Measurements from ENCODE around the gene CCDC57. TPM values are rescaled to one million over a fixed set of nuclear protein-coding genes. Genes with fewer than 3 reads are reported as not detected.

The CCDC57 gene
- total RNA-seq, 1 donor from 2014 or later: 15.0 TPM

- Mint-ChIP-seq H3K36me3 (peaks cover 26% of the 10 kb centered on the region), H3K4me1 (peaks cover 10% of the 10 kb centered on the region), H3K27me3 (ENCODE audit: insufficient read depth, low read depth) (peaks cover 5% of the 10 kb centered on the region), H3K9me3 (no peaks in the 10 kb centered on the region), H3K4me3 (peak overlapping the region; percentile 42), H3K27ac (no peak overlapping the region)
- H3K27ac ChIP-seq: peak overlapping the region; percentile 46
- no peak overlapping the region for H3K4me3 ChIP-seq
- peaks cover 39% of the 10 kb centered on the region for H3K79me2 ChIP-seq (ENCODE audit: low read depth)
- H3F3A ChIP-seq (ENCODE audit: low read depth): peaks cover 4% of the 10 kb centered on the region
- no peaks in the 10 kb centered on the region for H3K4me1 ChIP-seq
- no peak overlapping the region for H3K9ac ChIP-seq
- H3K4me2 ChIP-seq: no peak overlapping the region
- peaks cover 97% of the 10 kb centered on the region for H4K20me1 ChIP-seq (ENCODE audit: low read depth)
- TF ChIP-seq CTCF (IDR thresholded peaks at IDR 0.05): peak; percentile 53
- no peak for TF ChIP-seq EZH2 (IDR thresholded peaks at IDR 0.05)
- H3K36me3 ChIP-seq: no peaks in the 10 kb centered on the region
- H3K27me3 ChIP-seq: no peaks in the 10 kb centered on the region
- no peaks in the 10 kb centered on the region for H3K9me3 ChIP-seq (ENCODE audit: low read depth)
- H2AFZ ChIP-seq (replicated peaks): no peak overlapping the region
- DNase-seq (ENCODE audit: low spot score): no peak
These were observed 31.9 kb upstream of the CCDC57 start for GRCh38 chr17:82244413-82245133.

- Histone ChIP-seq H3K9ac (no peak overlapping the region), H3K4me1 (no peaks in the 10 kb centered on the region), H3K9me3 (ENCODE audit: low read depth) (no peaks in the 10 kb centered on the region), H3F3A (ENCODE audit: low read depth) (peaks cover 9% of the 10 kb centered on the region), H4K20me1 (ENCODE audit: low read depth) (peaks cover 96% of the 10 kb centered on the region), H3K79me2 (ENCODE audit: low read depth) (peaks cover 32% of the 10 kb centered on the region), H3K27ac (no peak overlapping the region), H3K4me2 (no peak overlapping the region), H3K36me3 (no peaks in the 10 kb centered on the region), H3K27me3 (no peaks in the 10 kb centered on the region), H2AFZ (replicated peaks) (no peak overlapping the region), H3K4me3 (no peak overlapping the region)
- H3K4me3 Mint-ChIP-seq: no peak overlapping the region
- no peak for DNase-seq (ENCODE audit: low spot score)
- H3K27me3 Mint-ChIP-seq (ENCODE audit: insufficient read depth, low read depth): peaks cover 5% of the 10 kb centered on the region
- no peak for TF ChIP-seq CTCF (IDR thresholded peaks at IDR 0.05)
- TF ChIP-seq EZH2phosphoT487 (IDR thresholded peaks at IDR 0.05): no peak
- no peak for TF ChIP-seq EZH2 (IDR thresholded peaks at IDR 0.05)
- H3K4me1 Mint-ChIP-seq: peaks cover 10% of the 10 kb centered on the region
- no peak overlapping the region for H3K27ac Mint-ChIP-seq
- H3K36me3 Mint-ChIP-seq: peaks cover 23% of the 10 kb centered on the region
- no peaks in the 10 kb centered on the region for H3K9me3 Mint-ChIP-seq
These were observed 31.2 kb upstream of the CCDC57 start for GRCh38 chr17:82243648-82244412.

GRCh38 chr17:82242977-82243647 is 30.5 kb upstream of the CCDC57 start:
- Histone ChIP-seq H3K9me3 (ENCODE audit: low read depth) (no peaks in the 10 kb centered on the region), H2AFZ (replicated peaks) (no peak overlapping the region), H3K4me2 (no peak overlapping the region), H3K79me2 (ENCODE audit: low read depth) (peaks cover 30% of the 10 kb centered on the region), H3F3A (ENCODE audit: low read depth) (peaks cover 16% of the 10 kb centered on the region), H3K4me3 (no peak overlapping the region), H3K27ac (peak overlapping the region; percentile 20), H3K4me1 (peaks cover 4% of the 10 kb centered on the region), H3K27me3 (no peaks in the 10 kb centered on the region), H3K36me3 (no peaks in the 10 kb centered on the region), H4K20me1 (ENCODE audit: low read depth) (peaks cover 96% of the 10 kb centered on the region), H3K9ac (no peak overlapping the region)
- Mint-ChIP-seq H3K4me1 (peaks cover 11% of the 10 kb centered on the region), H3K36me3 (peaks cover 20% of the 10 kb centered on the region), H3K9me3 (no peaks in the 10 kb centered on the region), H3K4me3 (no peak overlapping the region), H3K27ac (no peak overlapping the region), H3K27me3 (ENCODE audit: insufficient read depth, low read depth) (peaks cover 5% of the 10 kb centered on the region)
- no peak for DNase-seq (ENCODE audit: low spot score)
- no peak for TF ChIP-seq EZH2phosphoT487 (IDR thresholded peaks at IDR 0.05)
- no peak for TF ChIP-seq EZH2 (IDR thresholded peaks at IDR 0.05)
